H1 (cell line): Measurements from ENCODE around the gene VWA3B. TPM values are rescaled to one million over a fixed set of nuclear protein-coding genes. Genes with fewer than 3 reads are reported as not detected.

Experiments
- CTCF ChIA-PET: fragments of 300-600 bp; sonication (Branson Sonifier 250); formaldehyde crosslinking; loops from one replicate; lab custom pipeline; 2021; ENCODE audit not compliant: partially characterized antibody; lab: Charles Lee
- POLR2A ChIA-PET: fragments of 300-600 bp; sonication (Branson Sonifier 250); formaldehyde crosslinking; loops from one replicate; lab custom pipeline; 2021; ENCODE audit warnings: inconsistent platforms; ENCODE audit not compliant: partially characterized antibody; lab: Charles Lee
- DNase-seq, 2 experiments: peaks; one replicate each; pipeline versions ENCODE4 v3.0.0 to v3.0.0-alpha.2; 2010 to 2022; ENCODE audit warnings: low spot score in 2 of 2, low read depth in 1 of 2, mixed read lengths in 1 of 2
- FAIRE-seq: peaks from 2 replicates; lab custom pipeline; 2011; peaks lifted over from hg19 to GRCh38; lab: Jason Lieb, UNC
- H2AFZ ChIP-seq: 2 replicates; pipeline ENCODE4 v1.8.1; 2012; ENCODE audit warnings: low read length, inconsistent platforms
- H2AK5ac ChIP-seq: 2 replicates; pipeline ENCODE4 v1.6.1; 2013; ENCODE audit warnings: low read depth, low read length
- H2BK120ac ChIP-seq: replicated peaks from 2 replicates; pipeline ENCODE3; 2013; ENCODE audit warnings: low read depth, low read length, inconsistent platforms
- H2BK12ac ChIP-seq: 2 replicates; pipeline ENCODE4 v1.6.1; 2013; ENCODE audit warnings: low read depth, low read length
- H2BK15ac ChIP-seq: 2 replicates; pipeline ENCODE4 v1.6.1; 2013; ENCODE audit warnings: low read length
- H2BK20ac ChIP-seq: 2 replicates; pipeline ENCODE4 v1.6.1; 2013; ENCODE audit warnings: low read length
- H2BK5ac ChIP-seq: 2 replicates; pipeline ENCODE4 v1.6.1; 2013; ENCODE audit warnings: low read depth, low read length
- H3K14ac ChIP-seq: 2 replicates; pipeline ENCODE4 v1.6.1; 2013; ENCODE audit warnings: inconsistent platforms; ENCODE audit not compliant: insufficient read length
- H3K18ac ChIP-seq: 2 replicates; pipeline ENCODE4 v1.6.1; 2013; ENCODE audit warnings: low read length; ENCODE audit errors: extremely low read depth
- H3K23ac ChIP-seq: 2 replicates; pipeline ENCODE4 v1.6.1; 2013; ENCODE audit warnings: inconsistent platforms; ENCODE audit not compliant: insufficient read length
- H3K23me2 ChIP-seq: 2 replicates; pipeline ENCODE4 v1.6.1; 2013; ENCODE audit warnings: low read depth, low read length
- H3K27ac ChIP-seq: 2 replicates; pipeline ENCODE4 v1.6.1; 2011; ENCODE audit warnings: low read depth, low read length, inconsistent platforms
- H3K27me3 ChIP-seq, 4 experiments: replicated peaks in 1 of 4; 1 replicate in 1 of 4; 2 replicates in 3 of 4; pipeline versions ENCODE4 v1.6.1 to v1.8.1; 2011 to 2013; ENCODE audit warnings: low read length in 3 of 4, mild to moderate bottlenecking in 3 of 4, inconsistent platforms in 2 of 4, mixed read lengths in 2 of 4, moderate library complexity in 1 of 4; ENCODE audit not compliant: control insufficient read depth in 3 of 4, insufficient read depth in 3 of 4; ENCODE audit errors: extremely low read depth in 1 of 4
- H3K36me3 ChIP-seq, 4 experiments: 2 replicates each; pipeline versions ENCODE4 v1.6.1 to v1.8.1; 2011 to 2013; ENCODE audit warnings: mild to moderate bottlenecking in 4 of 4, low read length in 3 of 4, moderate library complexity in 2 of 4, control low read depth in 1 of 4, inconsistent platforms in 1 of 4; ENCODE audit not compliant: insufficient read depth in 4 of 4, control insufficient read depth in 2 of 4
- H3K4ac ChIP-seq: replicated peaks from 2 replicates; pipeline ENCODE3; 2013; ENCODE audit warnings: low read length, low read depth, mixed read lengths, inconsistent platforms; ENCODE audit not compliant: insufficient read length
- H3K4me1 ChIP-seq, 4 experiments: replicated peaks in 1 of 4; 1 replicate in 1 of 4; 2 replicates in 3 of 4; pipeline versions ENCODE4 v1.6.1 to v1.8.1; 2011 to 2013; ENCODE audit warnings: low read length in 3 of 4, inconsistent platforms in 2 of 4, mixed read lengths in 1 of 4; ENCODE audit not compliant: insufficient read depth in 4 of 4, control insufficient read depth in 3 of 4
- H3K4me2 ChIP-seq, 2 experiments: 2 replicates each; pipeline versions ENCODE4 v1.6.1 to v1.8.1; 2011 to 2013; ENCODE audit warnings: low read depth in 2 of 2, low read length in 2 of 2, control low read depth in 1 of 2, inconsistent platforms in 1 of 2, mild to moderate bottlenecking in 1 of 2; ENCODE audit not compliant: insufficient read depth in 1 of 2
- H3K4me3 ChIP-seq, 4 experiments: fragments of 200-600, 300-600 bp in 1 of 4; sonication (generic), shearing (Covaris generic), sonication (Bioruptor Twin) in 1 of 4; 2 replicates each; pipeline versions ENCODE4 v1.5.1 to v1.8.1; 2011 to 2016; ENCODE audit warnings: low read length in 4 of 4, low read depth in 3 of 4, control low read depth in 2 of 4, inconsistent platforms in 2 of 4, mild to moderate bottlenecking in 2 of 4, mixed read lengths in 1 of 4, moderate library complexity in 1 of 4; ENCODE audit not compliant: insufficient read depth in 2 of 4; ENCODE audit errors: extremely low read depth in 1 of 4
- H3K56ac ChIP-seq: replicated peaks from 2 replicates; pipeline ENCODE3; 2013; ENCODE audit warnings: low read depth, mild to moderate bottlenecking, mixed read lengths, low read length, inconsistent platforms; ENCODE audit not compliant: insufficient read length
- H3K79me1 ChIP-seq: 2 replicates; pipeline ENCODE4 v1.6.1; 2013; ENCODE audit warnings: low read depth, low read length, control low read depth
- H3K79me2 ChIP-seq, 2 experiments: 2 replicates each; pipeline versions ENCODE4 v1.6.1 to v1.8.1; 2012 to 2013; ENCODE audit warnings: low read length in 2 of 2, mild to moderate bottlenecking in 2 of 2, inconsistent platforms in 1 of 2; ENCODE audit not compliant: insufficient read depth in 2 of 2, control insufficient read depth in 1 of 2
- H3K9ac ChIP-seq, 4 experiments: replicated peaks in 1 of 4; 1 replicate in 1 of 4; 2 replicates in 3 of 4; pipeline versions ENCODE4 v1.6.1 to v1.8.1; 2011 to 2013; ENCODE audit warnings: low read depth in 3 of 4, low read length in 3 of 4, control low read depth in 2 of 4, mild to moderate bottlenecking in 2 of 4, moderate library complexity in 2 of 4, inconsistent platforms in 1 of 4; ENCODE audit errors: extremely low read depth in 1 of 4
- H3K9me3 ChIP-seq, 2 experiments: 2 replicates each; pipeline versions ENCODE4 v1.6.1 to v1.8.1; 2012 to 2013; ENCODE audit warnings: mild to moderate bottlenecking in 2 of 2, moderate library complexity in 2 of 2, control low read depth in 1 of 2, inconsistent platforms in 1 of 2, low read depth in 1 of 2, low read length in 1 of 2, mixed read lengths in 1 of 2; ENCODE audit not compliant: insufficient read depth in 2 of 2
- H4K20me1 ChIP-seq, 2 experiments: replicated peaks in 1 of 2; 2 replicates each; pipeline versions ENCODE3 to v1.8.1; 2011 to 2013; ENCODE audit warnings: inconsistent platforms in 2 of 2, low read length in 2 of 2, mild to moderate bottlenecking in 1 of 2; ENCODE audit not compliant: insufficient read depth in 2 of 2, control insufficient read depth in 1 of 2
- H4K5ac ChIP-seq: 2 replicates; pipeline ENCODE4 v1.6.1; 2013; ENCODE audit warnings: low read length, low read depth, mixed read lengths, inconsistent platforms; ENCODE audit not compliant: insufficient read length
- H4K8ac ChIP-seq: 2 replicates; pipeline ENCODE4 v1.8.0; 2013; ENCODE audit warnings: mild to moderate bottlenecking, moderate library complexity, low read length, inconsistent platforms; ENCODE audit not compliant: insufficient read depth; ENCODE audit errors: extremely low read depth
- H4K91ac ChIP-seq: replicated peaks from 2 replicates; pipeline ENCODE3; 2013; ENCODE audit warnings: low read length, mixed read lengths, inconsistent platforms; ENCODE audit not compliant: insufficient read length
- ASH2L ChIP-seq: fragments of 200-600, 300-600 bp; sonication (generic); IDR thresholded peaks from one replicate; pipeline ENCODE4 v1.7.1; 2017; ENCODE audit warnings: low read length
- CBX5 ChIP-seq: fragments of 300-800, 300-1000 bp; sonication (generic); IDR thresholded peaks from 2 replicates; pipeline ENCODE4 v1.7.1; 2016; ENCODE audit warnings: antibody characterized with exemption, low read length, low read depth
- EZH2 ChIP-seq: fragments of 200-600 bp; sonication (generic); IDR thresholded peaks from 2 replicates; pipeline ENCODE4 v1.7.1; 2012; ENCODE audit warnings: low read depth, mild to moderate bottlenecking, moderate library complexity, low read length, inconsistent platforms; ENCODE audit not compliant: severe bottlenecking
- FOSL1 ChIP-seq: IDR thresholded peaks from 2 replicates; pipeline ENCODE4 v1.6.1; 2011; ENCODE audit warnings: mild to moderate bottlenecking, low read depth, low read length, moderate library complexity; ENCODE audit not compliant: insufficient read depth
- GTF2F1 ChIP-seq: IDR thresholded peaks from 2 replicates; pipeline ENCODE4 v1.6.1; 2012; ENCODE audit warnings: low read depth, low read length, improper control_type of control experiment, borderline replicate concordance
- JUN ChIP-seq: IDR thresholded peaks from 2 replicates; pipeline ENCODE4 v1.6.1; 2011; ENCODE audit warnings: low read depth, mild to moderate bottlenecking, improper control_type of control experiment, low read length
- KDM1A ChIP-seq: fragments of 200-600, 300-600 bp; sonication (generic); IDR thresholded peaks from 2 replicates; pipeline ENCODE4 v1.7.1; 2016; ENCODE audit warnings: mild to moderate bottlenecking, low read length, borderline replicate concordance
- KDM5A ChIP-seq: fragments of 200-600 bp; IDR thresholded peaks from 2 replicates; pipeline ENCODE4 v1.7.1; 2012; ENCODE audit warnings: mild to moderate bottlenecking, low read length, inconsistent platforms, mixed read lengths
- RAD21 ChIP-seq, 2 experiments: IDR thresholded peaks in 1 of 2; conservative IDR thresholded peaks in 1 of 2; 2 replicates each; pipeline ENCODE4 v1.6.1; 2011; ENCODE audit warnings: low read depth in 2 of 2, low read length in 2 of 2, improper control_type of control experiment in 1 of 2, inconsistent platforms in 1 of 2, mild to moderate bottlenecking in 1 of 2, moderate library complexity in 1 of 2
- SAP30 ChIP-seq: fragments of 300-600 bp; sonication (generic); IDR thresholded peaks from 2 replicates; pipeline ENCODE4 v1.7.1; 2012; ENCODE audit warnings: low read length, moderate library complexity, mild to moderate bottlenecking, inconsistent platforms; ENCODE audit not compliant: insufficient read depth, insufficient replicate concordance
- SIRT6 ChIP-seq: IDR thresholded peaks from one replicate; pipeline ENCODE4 v1.7.1; 2012; ENCODE audit warnings: low read length, inconsistent platforms
- SIX5 ChIP-seq: IDR thresholded peaks from 2 replicates; pipeline ENCODE4 v1.6.1; 2011; ENCODE audit warnings: mild to moderate bottlenecking, low read depth, low read length
- SP4 ChIP-seq: IDR thresholded peaks from 2 replicates; pipeline ENCODE4 v1.6.1; 2012; ENCODE audit warnings: low read length, inconsistent platforms
- SRF ChIP-seq: IDR thresholded peaks from 2 replicates; pipeline ENCODE4 v1.6.1; 2011; ENCODE audit warnings: mild to moderate bottlenecking, low read depth, low read length, moderate library complexity
- ZNF274 ChIP-seq: IDR thresholded peaks from 2 replicates; pipeline ENCODE4 v1.7.0; 2012; ENCODE audit warnings: low read length, borderline replicate concordance; ENCODE audit errors: extremely low read depth
- whole genome bisulfite sequencing, 2 experiments: shearing (Covaris generic) in 1 of 2; methylation state at CpG; one replicate each; pipeline versions ENCODE4 v1.1.6 to v1.1.7; 2013 to 2015; ENCODE audit warnings: low lambda C conversion rate in 2 of 2, mixed read lengths in 2 of 2, inconsistent platforms in 1 of 2, low coverage in 1 of 2, missing lambda C conversion rate in 1 of 2; ENCODE audit not compliant: insufficient replicate concordance in 2 of 2, insufficient coverage in 1 of 2, insufficient read length in 1 of 2; ENCODE audit errors: extremely low coverage in 1 of 2, missing lambda C conversion rate in 1 of 2; 5-methylcytosine and 5-hydroxymethylcytosine counted together
- polyA plus RNA-seq, 7 experiments: library from polyadenylated mRNA; depleted of rRNA in 3 of 7; stranded (reverse) in 5 of 7; unstranded in 2 of 7; fragments of >200 nt in 5 of 7; fragments of 200-250 nt in 2 of 7; gene quantifications; 1 replicate in 5 of 7; 2 replicates in 1 of 7; 4 replicates in 1 of 7; pipeline versions ENCODE4 v1.2.1 to v1.2.3, GENCODE V29; 2011 to 2013; ENCODE audit warnings: missing spikeins in 2 of 7, mixed read lengths in 2 of 7
- total RNA-seq: library from RNA; stranded (reverse); fragmentation: NEBNext Ultra II Directional; extraction: Animal tissue kit (Norgen Biotek cat#: 25700); gene quantifications from 2 replicates; pipeline ENCODE4 v1.2.1, GENCODE V29; 2021

VWA3B gene
- total and polyA plus RNA-seq, 2 of the 8 experiments (the other 6 are each of a cell fraction or from before 2014, with no cell fraction given) = not detected

DNA sequence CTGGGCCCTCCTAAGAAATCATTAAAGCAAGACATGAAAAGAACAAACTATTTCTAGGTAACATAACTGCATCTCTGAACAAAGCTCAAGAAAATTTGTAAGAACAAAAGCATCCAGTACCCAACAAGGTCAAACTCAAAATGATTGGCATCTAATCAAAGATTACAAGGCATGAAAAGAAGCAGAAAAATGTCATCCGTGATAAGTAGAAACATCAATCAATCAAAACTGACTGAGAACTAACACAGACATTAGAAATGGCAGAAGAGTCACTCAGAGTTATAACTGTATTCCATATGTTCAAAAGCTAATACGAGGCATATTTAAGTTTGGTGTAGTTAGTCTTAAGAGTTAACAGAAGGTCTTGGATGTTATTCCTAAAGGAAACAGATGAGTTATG is 80.9 kb downstream of the VWA3B start:
- Histone ChIP-seq H3K4me3 (no peak overlapping the region), H3K4ac (no peak overlapping the region), H3K9me3 (no peaks in the 10 kb centered on the region), H3K79me2 (no peaks in the 10 kb centered on the region), H3K4me1 (no peaks in the 10 kb centered on the region), H2BK12ac (no peak overlapping the region), H3K27ac (no peak overlapping the region), H2AK5ac (no peak overlapping the region), H3K27me3 (no peaks in the 10 kb centered on the region), H4K5ac (no peak overlapping the region), H4K20me1 (no peaks in the 10 kb centered on the region), H4K8ac (no peak overlapping the region), H3K56ac (no peak overlapping the region), H4K91ac (no peak overlapping the region), H3K79me1 (no peaks in the 10 kb centered on the region), H2AFZ (no peak overlapping the region), H3K23ac (no peak overlapping the region), H2BK15ac (no peak overlapping the region), H2BK5ac (no peak overlapping the region), H2BK120ac (no peak overlapping the region), H3K36me3 (no peaks in the 10 kb centered on the region), H3K18ac (no peak overlapping the region), H3K9ac (no peak overlapping the region), H2BK20ac (no peak overlapping the region), H3K4me2 (no peak overlapping the region), H3K23me2 (no peaks in the 10 kb centered on the region; the same call in 1 of the 2 replicates), H3K14ac (no peak overlapping the region)
- DNase-seq = no peak
- WGBS, 2 experiments = 80% methylated on average over 2 of the region's 2 CpGs; no CpG with 5 or more reads in 1 of the 2 experiments
- CTCF ChIA-PET = interaction anchor here (1.9 kb wide), 1 partner anchor 16 kb away, joined by 5 read pairs; no protein-coding TSS in a partner anchor
- POLR2A ChIA-PET = no interaction called here
- no peak for FAIRE-seq
- TF ChIP-seq KDM5A (no peak), JUN (no peak), SRF (no peak), GTF2F1 (no peak), SAP30 (no peak), KDM1A (no peak), SIX5 (no peak), RAD21 (IDR thresholded peaks at IDR 0.05 in 1 of 2, conservative IDR thresholded peaks at IDR 0.05 in 1 of 2; ENCODE audit: low read depth in 2 of 2, low read length in 2 of 2) (no peak), ASH2L (no peak), SIRT6 (no peak), ZNF274 (no peak), FOSL1 (no peak), CBX5 (no peak), SP4 (no peak), EZH2 (no peak)
